ENCODE data around the gene SH3BGRL3.

The SH3BGRL3 gene

GRCh38 chr1:26278303-26278702 is 1.6 kb upstream of the SH3BGRL3 start:
- no peak for DNase-seq

GRCh38 chr1:26278724-26279455 is 996 bp upstream of the SH3BGRL3 start:
- no peak for DNase-seq

GRCh38 chr1:26280333-26281042 is 602 bp downstream of the SH3BGRL3 start:
- no peak for DNase-seq

GRCh38 chr1:26281091-26281958 is 1.4 kb downstream of the SH3BGRL3 start:
- DNase-seq = no peak

- no peak for DNase-seq
Measured at GRCh38 chr1:26281971-26282370, 2.1 kb downstream of the SH3BGRL3 start.

GRCh38 chr1:26282401-26282918 is 2.6 kb downstream of the SH3BGRL3 start:
- no peak for DNase-seq

GRCh38 chr1:26283279-26283853 is 3.5 kb downstream of the SH3BGRL3 start:
- DNase-seq = no peak

GRCh38 chr1:26283871-26284596 is 4.1 kb downstream of the SH3BGRL3 start:
- no peak for DNase-seq

- DNase-seq = no peak
Measured at GRCh38 chr1:26284597-26285347, 4.9 kb downstream of the SH3BGRL3 start.

- no peak for DNase-seq
Measured at GRCh38 chr1:26285366-26286063, 5.6 kb downstream of the SH3BGRL3 start.

GRCh38 chr1:26286064-26286416 is 6.2 kb downstream of the SH3BGRL3 start:
- no peak for DNase-seq

- no peak for DNase-seq
Measured at GRCh38 chr1:26287033-26287711, 7.3 kb downstream of the SH3BGRL3 start.

- DNase-seq = no peak
Measured at GRCh38 chr1:26287811-26288210, 7.9 kb downstream of the SH3BGRL3 start.

GRCh38 chr1:26288311-26288941 is 8.5 kb downstream of the SH3BGRL3 start:
- no peak for DNase-seq

- DNase-seq = no peak
Measured at GRCh38 chr1:26289158-26290059, 9.5 kb downstream of the SH3BGRL3 start.

- no peak for DNase-seq
Measured at GRCh38 chr1:26290122-26290881, 10.4 kb downstream of the SH3BGRL3 start.

- no peak for DNase-seq
Measured at GRCh38 chr1:26290882-26291261, 11.0 kb downstream of the SH3BGRL3 start.

GRCh38 chr1:26291433-26291832 is 11.5 kb downstream of the SH3BGRL3 start:
- no peak for DNase-seq
